B cell (primary cell): ENCODE results near the gene PHPT1. TPM values are rescaled to one million over a fixed set of nuclear protein-coding genes. Genes with fewer than 3 reads are reported as not detected.

ENCODE experiments used
- ATAC-seq: fragments of 200-7000 bp; cut with Tn5 transposase; one replicate; pipeline ENCODE4 v1.10.0; 2021; ENCODE audit warnings: low read depth, mild to moderate bottlenecking, moderate number of reproducible peaks, moderate library complexity
- CTCF ChIA-PET: fragments of 350-600 bp; sonication (Branson Sonifier 250); formaldehyde crosslinking; loops from one replicate; lab custom pipeline; 2021; ENCODE audit warnings: antibody characterized with exemption, inconsistent platforms; lab: Charles Lee
- POLR2A ChIA-PET: fragments of 350-600 bp; sonication (Branson Sonifier 250); formaldehyde crosslinking; loops from one replicate; lab custom pipeline; 2021; ENCODE audit warnings: antibody characterized with exemption; lab: Charles Lee
- DNase-seq: peaks from one replicate; pipeline ENCODE4 v3.0.0; 2013
- H2AFZ ChIP-seq: 2 replicates; pipeline ENCODE4 v1.6.1; 2012; ENCODE audit warnings: mild to moderate bottlenecking, low read depth, low read length; ENCODE audit not compliant: insufficient read depth, poor library complexity, severe bottlenecking
- H3K27ac ChIP-seq, 2 donors: 1 replicate in 1 of 2; 2 replicates in 1 of 2; pipeline ENCODE4 v1.5.1; 2012 to 2013; ENCODE audit warnings: low read length in 2 of 2, mild to moderate bottlenecking in 2 of 2, moderate library complexity in 1 of 2
- H3K27me3 ChIP-seq, 4 experiments: fragments of 200-600 bp in 1 of 4; sonication (generic) in 1 of 4; replicated peaks in 1 of 4; 1 replicate in 2 of 4; 2 replicates in 2 of 4; pipeline versions ENCODE4 v1.6.1 to v1.7.0; 2013 to 2016; ENCODE audit warnings: low read length in 3 of 4, mild to moderate bottlenecking in 2 of 4, mixed read lengths in 1 of 4, moderate library complexity in 1 of 4; ENCODE audit not compliant: insufficient read depth in 4 of 4, control insufficient read depth in 3 of 4; ENCODE audit errors: control extremely low read depth in 1 of 4
- H3K36me3 ChIP-seq, 2 experiments: replicated peaks in 1 of 2; 1 replicate in 1 of 2; 2 replicates in 1 of 2; pipeline versions ENCODE4 v1.6.1 to v1.7.1; 2013; ENCODE audit warnings: low read length in 1 of 2; ENCODE audit not compliant: insufficient read depth in 2 of 2, control insufficient read depth in 1 of 2; ENCODE audit errors: control extremely low read depth in 1 of 2, extremely low read depth in 1 of 2
- H3K4me1 ChIP-seq, 2 donors: fragments of 200-600 bp in 1 of 2; sonication (generic) in 1 of 2; 1 replicate in 1 of 2; 2 replicates in 1 of 2; pipeline versions ENCODE4 v1.5.1 to v1.6.1; 2013 to 2017; ENCODE audit warnings: low read length in 2 of 2; ENCODE audit not compliant: control insufficient read depth in 2 of 2, insufficient read depth in 2 of 2
- H3K4me2 ChIP-seq: replicated peaks from 2 replicates; pipeline ENCODE3; 2012; ENCODE audit warnings: mild to moderate bottlenecking, low read depth, low read length; ENCODE audit not compliant: poor library complexity, severe bottlenecking
- H3K4me3 ChIP-seq, 5 experiments: fragments of 200-600 bp in 1 of 5; sonication (generic) in 1 of 5; 1 replicate in 3 of 5; 2 replicates in 2 of 5; pipeline versions ENCODE4 v1.5.1 to v1.7.0; 2011 to 2016; ENCODE audit warnings: low read length in 4 of 5, mild to moderate bottlenecking in 4 of 5, low read depth in 2 of 5, control low read depth in 1 of 5, moderate library complexity in 1 of 5; ENCODE audit not compliant: insufficient read depth in 1 of 5; ENCODE audit errors: control extremely low read depth in 1 of 5, extremely low read depth in 1 of 5
- H3K79me2 ChIP-seq: fragments of 200-600 bp; sonication (generic); one replicate; pipeline ENCODE4 v1.6.0; 2016; ENCODE audit warnings: low read length; ENCODE audit not compliant: control insufficient read depth, insufficient read depth
- H3K9ac ChIP-seq: fragments of 200-600 bp; sonication (generic); 2 replicates; pipeline ENCODE4 v1.6.1; 2017; ENCODE audit warnings: mild to moderate bottlenecking, low read length, moderate library complexity
- H3K9me3 ChIP-seq, 3 donors: one replicate each; pipeline versions ENCODE4 v1.6.1 to v1.7.1; 2013; ENCODE audit warnings: low read length in 2 of 3; ENCODE audit not compliant: control insufficient read depth in 2 of 3, insufficient read depth in 1 of 3; ENCODE audit errors: control extremely low read depth in 1 of 3
- H4K20me1 ChIP-seq: 2 replicates; pipeline ENCODE4 v1.6.0; 2012; ENCODE audit warnings: mild to moderate bottlenecking, low read length; ENCODE audit not compliant: insufficient read depth, control insufficient read depth, poor library complexity, severe bottlenecking
- H3K27ac Mint-ChIP-seq: one replicate; pipeline ENCODE4 v1.8.0; 2021; ENCODE audit warnings: mixed read lengths
- H3K27me3 Mint-ChIP-seq: one replicate; pipeline ENCODE4 v1.8.0; 2021; ENCODE audit warnings: mixed read lengths
- H3K4me1 Mint-ChIP-seq: one replicate; pipeline ENCODE4 v1.8.0; 2021; ENCODE audit warnings: mixed read lengths
- H3K4me3 Mint-ChIP-seq: one replicate; pipeline ENCODE4 v1.8.0; 2021; ENCODE audit warnings: mixed read lengths
- H3K9me3 Mint-ChIP-seq: one replicate; pipeline ENCODE4 v1.8.0; 2022; ENCODE audit warnings: mixed read lengths; ENCODE audit not compliant: insufficient read depth
- EZH2 ChIP-seq: IDR thresholded peaks from 2 replicates; pipeline ENCODE4 v1.6.1; 2012; ENCODE audit warnings: borderline replicate concordance, low read depth, mild to moderate bottlenecking, moderate library complexity, low read length; ENCODE audit not compliant: insufficient read depth, poor library complexity, severe bottlenecking
- WGBS: methylation state at CpG from one replicate; pipeline ENCODE4 v1.1.5; 2013; ENCODE audit warnings: missing lambda C conversion rate; ENCODE audit not compliant: insufficient coverage; 5-methylcytosine and 5-hydroxymethylcytosine counted together
- intact Hi-C: fragments of 100-400 bp; cut with micrococcal nuclease; formaldehyde crosslinking; loops from one replicate; pipeline ENCODE4 v1.10.0; 2022
- polyA plus RNA-seq: library from polyadenylated mRNA; depleted of rRNA; stranded (reverse); fragments of >200 nt; gene quantifications from 2 replicates; pipeline ENCODE4 v1.2.3, GENCODE V29; 2012
- total RNA-seq, 2 donors: library from RNA; stranded (reverse); fragments of 120-200 nt in 1 of 2; gene quantifications; 1 replicate in 1 of 2; 2 replicates in 1 of 2; pipeline versions ENCODE4 v1.2.3 to v1.2.4, GENCODE V29; 2013 to 2022
- TF ChIP-seq, protein P1 (sequence below): fragments of 200-600 bp; IDR thresholded peaks from one replicate; pipeline ENCODE4 v1.8.0; 2022; ENCODE audit warnings: antibody characterized with exemption, mild to moderate bottlenecking

The PHPT1 gene
- total and polyA plus RNA-seq, 2 donors (not counting 1 experiment from before 2014, with no cell fraction given), result 36.5 to 37.2 TPM

- intact Hi-C loops, result no loop called here
- H3K4me2 ChIP-seq, result no peak overlapping the region
- DNase-seq, result no peak
- H3K9me3 ChIP-seq, result no peaks in the 10 kb centered on the region
- H3K4me3 Mint-ChIP-seq, result no peak overlapping the region
- CTCF ChIA-PET, result interaction anchor here (1.2 kb wide), 1 partner anchor 9 kb away, joined by 5 read pairs; no protein-coding TSS in a partner anchor
- peaks cover 22% of the 10 kb centered on the region for H4K20me1 ChIP-seq
- H3K27me3 Mint-ChIP-seq, result no peaks in the 10 kb centered on the region
- H2AFZ ChIP-seq, result no peak overlapping the region
- ATAC-seq, result no peak
- POLR2A ChIA-PET, result no interaction called here
- peaks cover 0 to 4% of the 10 kb centered on the region in 2 donors for H3K4me1 ChIP-seq
- TF ChIP-seq, protein P1, sequence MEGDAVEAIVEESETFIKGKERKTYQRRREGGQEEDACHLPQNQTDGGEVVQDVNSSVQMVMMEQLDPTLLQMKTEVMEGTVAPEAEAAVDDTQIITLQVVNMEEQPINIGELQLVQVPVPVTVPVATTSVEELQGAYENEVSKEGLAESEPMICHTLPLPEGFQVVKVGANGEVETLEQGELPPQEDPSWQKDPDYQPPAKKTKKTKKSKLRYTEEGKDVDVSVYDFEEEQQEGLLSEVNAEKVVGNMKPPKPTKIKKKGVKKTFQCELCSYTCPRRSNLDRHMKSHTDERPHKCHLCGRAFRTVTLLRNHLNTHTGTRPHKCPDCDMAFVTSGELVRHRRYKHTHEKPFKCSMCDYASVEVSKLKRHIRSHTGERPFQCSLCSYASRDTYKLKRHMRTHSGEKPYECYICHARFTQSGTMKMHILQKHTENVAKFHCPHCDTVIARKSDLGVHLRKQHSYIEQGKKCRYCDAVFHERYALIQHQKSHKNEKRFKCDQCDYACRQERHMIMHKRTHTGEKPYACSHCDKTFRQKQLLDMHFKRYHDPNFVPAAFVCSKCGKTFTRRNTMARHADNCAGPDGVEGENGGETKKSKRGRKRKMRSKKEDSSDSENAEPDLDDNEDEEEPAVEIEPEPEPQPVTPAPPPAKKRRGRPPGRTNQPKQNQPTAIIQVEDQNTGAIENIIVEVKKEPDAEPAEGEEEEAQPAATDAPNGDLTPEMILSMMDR, result no peak
- no peak for TF ChIP-seq EZH2
- no peak overlapping the region for H3K4me3 ChIP-seq
- no peaks in the 10 kb centered on the region for H3K9me3 Mint-ChIP-seq
- H3K27ac Mint-ChIP-seq, result no peak overlapping the region
- H3K79me2 ChIP-seq, result no peaks in the 10 kb centered on the region
- H3K36me3 ChIP-seq, result peaks cover 2 to 40% of the 10 kb centered on the region in 2 experiments
- 96% methylated on average over 42 of the region's 44 CpGs for WGBS
- H3K27ac ChIP-seq, result no peak overlapping the region
- H3K9ac ChIP-seq, result no peak overlapping the region
- H3K4me1 Mint-ChIP-seq, result peaks cover 5% of the 10 kb centered on the region
- no peaks in the 10 kb centered on the region for H3K27me3 ChIP-seq
Measured at GRCh38 chr9:136825295-136826187, 23.7 kb upstream of the PHPT1 start.

DNA sequence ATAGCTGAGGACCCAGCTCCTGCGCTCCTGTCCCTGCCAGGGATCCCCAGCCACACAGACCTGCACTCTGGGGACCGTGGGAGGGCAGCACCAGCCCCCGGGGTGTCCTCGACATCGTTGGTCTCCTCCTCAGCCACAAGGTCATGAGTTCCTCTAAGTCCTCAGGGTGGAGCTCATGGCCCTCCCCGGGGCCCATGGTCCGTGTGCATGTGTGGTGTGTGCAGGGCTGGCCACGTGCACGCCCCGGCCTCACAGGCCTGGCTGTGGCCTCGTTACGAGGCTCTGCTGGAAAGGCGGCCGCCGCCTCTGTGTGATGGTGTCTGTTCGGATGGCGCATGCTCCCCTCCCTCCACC lies 23.0 kb upstream of the PHPT1 start:
- no peak overlapping the region for H3K9ac ChIP-seq
- Mint-ChIP-seq H3K27me3 (no peaks in the 10 kb centered on the region), H3K4me1 (peaks cover under 1% of the 10 kb centered on the region), H3K27ac (no peak overlapping the region), H3K9me3 (no peaks in the 10 kb centered on the region), H3K4me3 (no peak overlapping the region)
- peaks cover 2 to 46% of the 10 kb centered on the region in 2 experiments for H3K36me3 ChIP-seq
- no peaks in the 10 kb centered on the region for H3K79me2 ChIP-seq
- TF ChIP-seq, protein P1, result no peak
- no peak for TF ChIP-seq EZH2
- no peak overlapping the region for H3K27ac ChIP-seq
- H2AFZ ChIP-seq, result no peak overlapping the region
- H3K4me2 ChIP-seq, result no peak overlapping the region
- ChIA-PET CTCF (interaction anchor here (1.2 kb wide), 1 partner anchor 9 kb away, joined by 5 read pairs; no protein-coding TSS in a partner anchor), POLR2A (no interaction called here)
- H3K4me3 ChIP-seq, result no peak overlapping the region
- no peaks in the 10 kb centered on the region for H3K9me3 ChIP-seq
- WGBS, result 95% methylated on average over 17 of the region's 17 CpGs
- no peaks in the 10 kb centered on the region for H3K27me3 ChIP-seq
- intact Hi-C loops, result no loop called here
- ATAC-seq (no peak), DNase-seq (no peak)
- H3K4me1 ChIP-seq, result peaks cover 0 to under 1% of the 10 kb centered on the region in 2 donors
- H4K20me1 ChIP-seq, result peaks cover 22% of the 10 kb centered on the region
